Neural cell (in vitro differentiated cells): Measurements from ENCODE around the gene DCBLD2. TPM values are rescaled to one million over a fixed set of nuclear protein-coding genes. Genes with fewer than 3 reads are reported as not detected.
"Not testable (repeated sequence)": the region's sequence is repeated elsewhere in the genome, so short reads cannot be mapped to it uniquely, and the experiment has no call there.

Source experiments
- H2AFZ ChIP-seq: fragments of 200-600, 300-800 bp; sonication (generic), shearing (Covaris generic); 2 replicates; pipeline ENCODE4 v1.6.0; 2014; ENCODE audit warnings: low read depth, mild to moderate bottlenecking, antibody characterized with exemption, low read length, moderate library complexity
- H3F3A ChIP-seq: fragments of 200-600 bp; shearing (Covaris generic); 2 replicates; pipeline ENCODE4 v1.6.1; 2016; ENCODE audit warnings: mild to moderate bottlenecking, moderate library complexity, mixed read lengths, antibody characterized with exemption, low read length; ENCODE audit not compliant: insufficient read depth, poor library complexity, severe bottlenecking
- H3K27ac ChIP-seq: fragments of 200-600, 300-800 bp; sonication (generic), shearing (Covaris generic); 2 replicates; pipeline ENCODE4 v1.5.1; 2014; ENCODE audit warnings: mild to moderate bottlenecking, low read length, moderate library complexity
- H3K27me3 ChIP-seq: fragments of 300-800, 200-600 bp; sonication (generic), shearing (Covaris generic); 2 replicates; pipeline ENCODE4 v1.6.0; 2014; ENCODE audit warnings: mild to moderate bottlenecking, low read depth, low read length, moderate library complexity; ENCODE audit not compliant: insufficient read depth
- H3K36me3 ChIP-seq: fragments of 300-800, 200-600 bp; sonication (generic), shearing (Covaris generic); 2 replicates; pipeline ENCODE4 v1.5.1; 2014; ENCODE audit warnings: mild to moderate bottlenecking, antibody characterized with exemption, low read length, moderate library complexity; ENCODE audit not compliant: insufficient read depth
- H3K4me2 ChIP-seq: fragments of 300-800, 200-600 bp; sonication (generic), shearing (Covaris generic); 2 replicates; pipeline ENCODE4 v1.6.0; 2014; ENCODE audit warnings: mild to moderate bottlenecking, low read length
- H3K4me3 ChIP-seq: fragments of 300-800, 200-600 bp; sonication (generic), shearing (Covaris generic); 2 replicates; pipeline ENCODE4 v1.5.1; 2014; ENCODE audit warnings: mild to moderate bottlenecking, low read length, moderate library complexity
- H3K79me2 ChIP-seq: fragments of 200-600 bp; shearing (Covaris generic); replicated peaks from 2 replicates; pipeline ENCODE4 v1.6.0; 2014; ENCODE audit warnings: mild to moderate bottlenecking, low read length, moderate library complexity; ENCODE audit not compliant: insufficient read depth
- H3K9ac ChIP-seq: fragments of 300-800, 200-600 bp; sonication (generic), shearing (Covaris generic); 2 replicates; pipeline ENCODE4 v1.6.1; 2016; ENCODE audit warnings: mild to moderate bottlenecking, low read length, mixed read lengths
- H3K9me2 ChIP-seq: fragments of 200-600 bp; shearing (Covaris generic); 2 replicates; pipeline ENCODE4 v1.6.1; 2016; ENCODE audit warnings: mild to moderate bottlenecking, low read length, mixed read lengths; ENCODE audit not compliant: insufficient read depth
- H3K9me3 ChIP-seq: fragments of 200-600, 300-800 bp; sonication (generic), shearing (Covaris generic); 2 replicates; pipeline ENCODE4 v1.6.1; 2016; ENCODE audit warnings: mild to moderate bottlenecking, mixed run types, low read length, moderate library complexity, mixed read lengths
- H4K20me1 ChIP-seq: fragments of 200-600 bp; shearing (Covaris generic); 2 replicates; pipeline ENCODE4 v1.6.1; 2016; ENCODE audit warnings: mild to moderate bottlenecking, mixed run types; ENCODE audit not compliant: insufficient read depth
- CTCF ChIP-seq: fragments of 450-650 bp; IDR thresholded peaks from 2 replicates; pipeline ENCODE4 v1.5.1; 2014; ENCODE audit warnings: antibody characterized with exemption, mild to moderate bottlenecking, moderate library complexity; ENCODE audit not compliant: poor library complexity, severe bottlenecking
- EP300 ChIP-seq: fragments of 450-650 bp; conservative IDR thresholded peaks from 2 replicates; pipeline ENCODE4 v1.6.1; 2014; ENCODE audit warnings: antibody characterized with exemption, mild to moderate bottlenecking, moderate library complexity; ENCODE audit not compliant: poor library complexity, severe bottlenecking
- EZH2 ChIP-seq: fragments of 200-600, 300-800 bp; shearing (Covaris generic), sonication (generic); IDR thresholded peaks from 2 replicates; pipeline ENCODE4 v1.6.1; 2014; ENCODE audit warnings: antibody characterized with exemption, low read length, borderline replicate concordance, mild to moderate bottlenecking; ENCODE audit not compliant: insufficient read depth, poor library complexity, severe bottlenecking
- MXI1 ChIP-seq: fragments of 450-650 bp; conservative IDR thresholded peaks from 2 replicates; pipeline ENCODE4 v1.6.1; 2014; ENCODE audit warnings: antibody characterized with exemption, mild to moderate bottlenecking; ENCODE audit not compliant: poor library complexity, severe bottlenecking
- POLR2AphosphoS5 ChIP-seq: IDR thresholded peaks from 2 replicates; pipeline ENCODE4 v1.6.1; 2012
- RAD21 ChIP-seq: fragments of 450-650 bp; conservative IDR thresholded peaks from 2 replicates; pipeline ENCODE4 v1.6.1; 2014; ENCODE audit warnings: antibody characterized with exemption, mild to moderate bottlenecking, moderate library complexity
- REST ChIP-seq: IDR thresholded peaks from 2 replicates; pipeline ENCODE4 v1.6.1; 2012; ENCODE audit warnings: borderline replicate concordance
- SMC3 ChIP-seq: fragments of 450-650 bp; conservative IDR thresholded peaks from 2 replicates; pipeline ENCODE4 v1.6.1; 2014; ENCODE audit warnings: antibody characterized with exemption, mild to moderate bottlenecking, moderate library complexity; ENCODE audit not compliant: poor library complexity
- TAF1 ChIP-seq: IDR thresholded peaks from 2 replicates; pipeline ENCODE4 v1.6.1; 2012; ENCODE audit warnings: low read depth
- polyA plus RNA-seq: library from polyadenylated mRNA; depleted of rRNA; stranded (reverse); fragments of >200 nt; gene quantifications from 2 replicates; pipeline ENCODE4 v1.2.3, GENCODE V29; 2014

Gene DCBLD2
- polyA plus RNA-seq, 1 donor from 2014 or later: 69.0 TPM

GRCh38 chr3:98874602-98875249 is 26.8 kb downstream of the DCBLD2 start:
- TF ChIP-seq SMC3 (no peak), MXI1 (no peak), EP300 (no peak), POLR2AphosphoS5 (no peak), TAF1 (no peak), EZH2 (no peak), REST (no peak), CTCF (no peak), RAD21 (no peak)
- no peaks in the 10 kb centered on the region for H3F3A ChIP-seq
- no peaks in the 10 kb centered on the region for H3K27me3 ChIP-seq
- H3K9ac ChIP-seq: no peak overlapping the region
- no peak overlapping the region for H2AFZ ChIP-seq
- peaks cover 30% of the 10 kb centered on the region for H3K79me2 ChIP-seq
- H3K4me2 ChIP-seq: no peak overlapping the region
- H3K27ac ChIP-seq: no peak overlapping the region
- no peaks in the 10 kb centered on the region for H4K20me1 ChIP-seq
- H3K36me3 ChIP-seq: peaks cover 7% of the 10 kb centered on the region
- no peak overlapping the region for H3K4me3 ChIP-seq
- H3K9me2 ChIP-seq: no peaks in the 10 kb centered on the region
- no peaks in the 10 kb centered on the region for H3K9me3 ChIP-seq

- TF ChIP-seq REST: no peak
- TF ChIP-seq EZH2: no peak
- TF ChIP-seq TAF1: no peak
- no peak for TF ChIP-seq RAD21
- TF ChIP-seq SMC3: no peak
- no peak for TF ChIP-seq POLR2AphosphoS5
- TF ChIP-seq CTCF: no peak
- no peak for TF ChIP-seq MXI1
- no peak for TF ChIP-seq EP300
- no peaks in the 10 kb centered on the region for H3K36me3 ChIP-seq
- H3K4me2 ChIP-seq: no peak overlapping the region
- peaks cover 13% of the 10 kb centered on the region for H3K79me2 ChIP-seq
- no peak overlapping the region for H3K27ac ChIP-seq
- H3K27me3 ChIP-seq: no peaks in the 10 kb centered on the region
- no peak overlapping the region for H3K4me3 ChIP-seq
- H3K9ac ChIP-seq: no peak overlapping the region
- no peaks in the 10 kb centered on the region for H3F3A ChIP-seq
- H3K9me3 ChIP-seq: no peaks in the 10 kb centered on the region
- H4K20me1 ChIP-seq: no peaks in the 10 kb centered on the region
- no peaks in the 10 kb centered on the region for H3K9me2 ChIP-seq
- H2AFZ ChIP-seq: no peak overlapping the region
These were observed 32.1 kb downstream of the DCBLD2 start for GRCh38 chr3:98869391-98869790.

- not testable (repeated sequence) for H3K9ac ChIP-seq, H3K27ac ChIP-seq, H3K9me2 ChIP-seq, H3K27me3 ChIP-seq, H4K20me1 ChIP-seq, H3F3A ChIP-seq, H2AFZ ChIP-seq, H3K4me3 ChIP-seq, H3K36me3 ChIP-seq, H3K4me2 ChIP-seq, H3K9me3 ChIP-seq, H3K79me2 ChIP-seq
These were observed 43.5 kb downstream of the DCBLD2 start for GRCh38 chr3:98857971-98858370.
